Mucosa of gallbladder (tissue), 1 donor: Measurements from ENCODE around the gene LY6G6F. TPM values are rescaled to one million over a fixed set of nuclear protein-coding genes. Genes with fewer than 3 reads are reported as not detected.

ENCODE experiments used
- DNase-seq: peaks from one replicate; pipeline ENCODE4 v3.0.0-alpha.2; 2020; ENCODE audit warnings: low spot score
- total RNA-seq: library from RNA; stranded (reverse); gene quantifications from one replicate; pipeline ENCODE4 v1.2.1, GENCODE V29; 2021
- donor health status: DM: no; HTN: no; CAD: no.

LY6G6F gene
- total RNA-seq, 1 donor from 2014 or later = not detected

- DNase-seq = peak; percentile 99
Measured at GRCh38 chr6:31739639-31740396, 33.2 kb downstream of the LY6G6F start, which contains the start of gene MSH5. Gene MSH5, plus strand, starts transcription at chr6:31740005. Its CDS starts 462 bp downstream, at chr6:31740467.

GRCh38 chr6:31740397-31741223, 33.9 kb downstream of the LY6G6F start:
- DNase-seq = no peak

- no peak for DNase-seq
Measured at GRCh38 chr6:31741815-31742214, 35.1 kb downstream of the LY6G6F start.

GRCh38 chr6:31742894-31743293, 36.2 kb downstream of the LY6G6F start:
- DNase-seq = no peak

- no peak for DNase-seq
Measured at GRCh38 chr6:31744422-31744821, 37.8 kb downstream of the LY6G6F start.

- DNase-seq = no peak
Measured at GRCh38 chr6:31749301-31750036, 42.8 kb downstream of the LY6G6F start.

GRCh38 chr6:31750411-31751022, 43.9 kb downstream of the LY6G6F start:
- no peak for DNase-seq

- DNase-seq = no peak
Measured at GRCh38 chr6:31752739-31753319, 46.2 kb downstream of the LY6G6F start.

GRCh38 chr6:31758281-31758680, 51.6 kb downstream of the LY6G6F start:
- DNase-seq = no peak

Other genes starting within 250 kb of the LY6G6F start
- gene MICB, start 208.7 kb upstream of the LY6G6F start, total RNA-seq = 2.7 TPM
- not detected for gene MCCD1, start 177.9 kb upstream of the LY6G6F start, total RNA-seq
- 246 TPM for gene DDX39B, start 164.9 kb upstream of the LY6G6F start, total RNA-seq
- 4.1 TPM for gene ATP6V1G2, start 160.3 kb upstream of the LY6G6F start, total RNA-seq
- gene NFKBIL1, start 159.3 kb upstream of the LY6G6F start, total RNA-seq = 27.7 TPM
- 1.9 TPM for gene LTA, start 134.6 kb upstream of the LY6G6F start, total RNA-seq
- gene TNF, start 131.3 kb upstream of the LY6G6F start, total RNA-seq = 6.6 TPM
- gene LTB, start 124.4 kb upstream of the LY6G6F start, total RNA-seq = 4.9 TPM
- 18.4 TPM for gene LST1, start 120.6 kb upstream of the LY6G6F start, total RNA-seq
- gene NCR3, start 113.9 kb upstream of the LY6G6F start, total RNA-seq = not detected
- 26.8 TPM for gene AIF1, start 91.6 kb upstream of the LY6G6F start, total RNA-seq
- gene PRRC2A, start 86.2 kb upstream of the LY6G6F start, total RNA-seq = 162 TPM
- gene BAG6, start 54.2 kb upstream of the LY6G6F start, total RNA-seq = 288 TPM
- gene APOM, start 51.0 kb upstream of the LY6G6F start, total RNA-seq = 2.2 TPM
- 30.5 TPM for gene C6orf47, start 46.1 kb upstream of the LY6G6F start, total RNA-seq
- gene GPANK1, start 41.9 kb upstream of the LY6G6F start, total RNA-seq = 18.7 TPM
- 108 TPM for gene CSNK2B, start 40.8 kb upstream of the LY6G6F start, total RNA-seq
- 8.1 TPM for gene LY6G5B, start 36.9 kb upstream of the LY6G6F start, total RNA-seq
- 5.2 TPM for gene LY6G5C, start 25.8 kb upstream of the LY6G6F start, total RNA-seq
- 103 TPM for gene ABHD16A, start 3.5 kb upstream of the LY6G6F start, total RNA-seq
- gene LY6G6D, start 8.5 kb downstream of the LY6G6F start, total RNA-seq = not detected
- gene LY6G6C, start 14.9 kb downstream of the LY6G6F start, total RNA-seq = not detected
- 0.37 TPM for gene MPIG6B, start 16.5 kb downstream of the LY6G6F start, total RNA-seq
- 130 TPM for gene DDAH2, start 22.4 kb downstream of the LY6G6F start, total RNA-seq
- gene CLIC1, start 29.7 kb downstream of the LY6G6F start, total RNA-seq = 394 TPM
- gene MSH5, start 33.1 kb downstream of the LY6G6F start, total RNA-seq = 19.7 TPM
- gene SAPCD1, start 55.8 kb downstream of the LY6G6F start, total RNA-seq = 2.7 TPM
- 18.5 TPM for gene VWA7, start 70.5 kb downstream of the LY6G6F start, total RNA-seq
- 49.7 TPM for gene VARS1, start 88.9 kb downstream of the LY6G6F start, total RNA-seq
- gene LSM2, start 100.1 kb downstream of the LY6G6F start, total RNA-seq = 32.5 TPM
- gene HSPA1L, start 108.4 kb downstream of the LY6G6F start, total RNA-seq = 2.8 TPM
- gene HSPA1A, start 108.7 kb downstream of the LY6G6F start, total RNA-seq = 347 TPM
- gene HSPA1B, start 120.9 kb downstream of the LY6G6F start, total RNA-seq = 277 TPM
- 91.2 TPM for gene NEU1, start 156.0 kb downstream of the LY6G6F start, total RNA-seq
- gene SLC44A4, start 172.1 kb downstream of the LY6G6F start, total RNA-seq = 457 TPM
- 63.4 TPM for gene EHMT2, start 190.8 kb downstream of the LY6G6F start, total RNA-seq
- gene ZBTB12, start 195.2 kb downstream of the LY6G6F start, total RNA-seq = 11.8 TPM
- 14.8 TPM for gene C2, start 220.9 kb downstream of the LY6G6F start, total RNA-seq
- 476 TPM for gene CFB, start 239.2 kb downstream of the LY6G6F start, total RNA-seq